CD4-positive, alpha-beta T cell (primary cell): ENCODE measurements around the gene RREB1. TPM values are rescaled to one million over a fixed set of nuclear protein-coding genes. Genes with fewer than 3 reads are reported as not detected.

Experiments
- ATAC-seq: fragments of 200-7000 bp; cut with Tn5 transposase; one replicate; pipeline ENCODE4 v1.10.0; 2022; ENCODE audit warnings: mild to moderate bottlenecking; ENCODE audit not compliant: poor library complexity
- CTCF ChIA-PET: fragments of 350-600 bp; sonication (Branson Sonifier 250); formaldehyde crosslinking; loops from one replicate; lab custom pipeline; 2021; ENCODE audit warnings: antibody characterized with exemption, inconsistent platforms; lab: Charles Lee
- POLR2A ChIA-PET: fragments of 350-600 bp; sonication (Branson Sonifier 250); formaldehyde crosslinking; loops from one replicate; lab custom pipeline; 2021; ENCODE audit warnings: antibody characterized with exemption, inconsistent platforms; lab: Charles Lee
- DNase-seq, 14 experiments: peaks; one replicate each; pipeline ENCODE4 v3.0.0-alpha.2; 2013 to 2020; ENCODE audit warnings: mixed read lengths in 2 of 14
- H3K27ac ChIP-seq, 2 donors: one replicate each; pipeline versions ENCODE4 v1.5.1 to v1.7.0; 2013; ENCODE audit warnings: low read length in 2 of 2, low read depth in 1 of 2, mild to moderate bottlenecking in 1 of 2
- H3K27me3 ChIP-seq, 2 experiments: 1 replicate in 1 of 2; 2 replicates in 1 of 2; pipeline versions ENCODE4 v1.6.1 to v1.7.0; 2013; ENCODE audit warnings: low read length in 2 of 2, control low read depth in 1 of 2, mild to moderate bottlenecking in 1 of 2, moderate library complexity in 1 of 2; ENCODE audit not compliant: insufficient read depth in 2 of 2, control insufficient read depth in 1 of 2
- H3K36me3 ChIP-seq: one replicate; pipeline ENCODE4 v1.6.1; 2013; ENCODE audit warnings: low read length, control low read depth; ENCODE audit not compliant: insufficient read depth
- H3K4me1 ChIP-seq: one replicate; pipeline ENCODE4 v1.6.1; 2013; ENCODE audit warnings: low read length, control low read depth; ENCODE audit not compliant: insufficient read depth
- H3K4me3 ChIP-seq: one replicate; pipeline ENCODE4 v1.5.1; 2013; ENCODE audit warnings: mild to moderate bottlenecking, low read length, moderate library complexity
- H3K9me3 ChIP-seq, 2 experiments: 1 replicate in 1 of 2; 2 replicates in 1 of 2; pipeline versions ENCODE4 v1.6.1 to v1.7.0; 2013; ENCODE audit warnings: low read length in 2 of 2, mild to moderate bottlenecking in 2 of 2, control low read depth in 1 of 2, moderate library complexity in 1 of 2; ENCODE audit not compliant: control insufficient read depth in 1 of 2, insufficient read depth in 1 of 2
- H3K27ac Mint-ChIP-seq: one replicate; pipeline ENCODE4 v1.8.0; 2020; ENCODE audit warnings: mixed read lengths
- H3K27me3 Mint-ChIP-seq: one replicate; pipeline ENCODE4 v1.8.0; 2021; ENCODE audit warnings: mixed read lengths
- H3K36me3 Mint-ChIP-seq: one replicate; pipeline ENCODE4 v1.8.0; 2021; ENCODE audit warnings: low read depth, mixed read lengths
- H3K4me1 Mint-ChIP-seq: one replicate; pipeline ENCODE4 v1.8.0; 2021; ENCODE audit warnings: low read depth, mixed read lengths
- H3K4me3 Mint-ChIP-seq: one replicate; pipeline ENCODE4 v1.8.0; 2020; ENCODE audit warnings: mild to moderate bottlenecking, mixed read lengths
- H3K9me3 Mint-ChIP-seq: one replicate; pipeline ENCODE4 v1.8.0; 2020; ENCODE audit warnings: mixed read lengths
- CTCF ChIP-seq: fragments of 200-600 bp; IDR thresholded peaks from one replicate; pipeline ENCODE4 v1.8.0; 2022; ENCODE audit warnings: antibody characterized with exemption, mild to moderate bottlenecking
- intact Hi-C, 2 experiments: fragments of 100-400 bp; cut with DNase I in 1 of 2; cut with micrococcal nuclease in 1 of 2; formaldehyde crosslinking; loops; one replicate each; pipeline versions ENCODE4 v1.15.1 to v1.9.0; 2023 to 2025; cut with DNase I, micrococcal nuclease
- total RNA-seq, 174 experiments: library from RNA in 2 of 174; stranded (reverse) in 2 of 174; gene quantifications; one replicate each; pipeline ENCODE4 v1.2.3 and lab custom pipeline; 2021 to 2026

Gene RREB1
- total RNA-seq, 2 experiments from 2014 or later = 56.5 to 60.0 TPM

- H3K4me1 ChIP-seq = peaks cover 32% of the 10 kb centered on the region
- POLR2A ChIA-PET = interaction anchor here (0.6 to 8.2 kb wide), 9 partner anchors 7 to 108 kb away, joined by 3 to 85 read pairs (median 7); no protein-coding TSS in a partner anchor
- no peaks in the 10 kb centered on the region for H3K36me3 ChIP-seq
- H3K9me3 ChIP-seq = no peaks in the 10 kb centered on the region
- peaks cover 58% of the 10 kb centered on the region for H3K4me1 Mint-ChIP-seq
- H3K36me3 Mint-ChIP-seq = peaks cover 19% of the 10 kb centered on the region
- intact Hi-C loops = loop anchor here (2.0 to 10.0 kb wide), 4 partner anchors 32 to 454 kb away; no protein-coding TSS in a partner anchor
- ATAC-seq (peak; percentile 12), DNase-seq (peak in 13 of 14 experiments; percentile 14 to 73 (median 33))
- peak overlapping the region; percentile 93 for H3K4me3 ChIP-seq
- no peak for TF ChIP-seq CTCF
- H3K27me3 ChIP-seq = no peaks in the 10 kb centered on the region
- no peaks in the 10 kb centered on the region for H3K9me3 Mint-ChIP-seq
- peak overlapping the region; percentile 13 to 74 for H3K27ac ChIP-seq
- CTCF ChIA-PET = interaction anchor here (0.9 to 1.1 kb wide), 4 partner anchors 23 to 129 kb away, joined by 3 read pairs; no protein-coding TSS in a partner anchor
- no peaks in the 10 kb centered on the region for H3K27me3 Mint-ChIP-seq
- H3K27ac Mint-ChIP-seq = peak overlapping the region; percentile 87
- peak overlapping the region; percentile 93 for H3K4me3 Mint-ChIP-seq
These were observed 1.4 kb downstream of the RREB1 start for GRCh38 chr6:7108964-7109836.

- H3K27me3 Mint-ChIP-seq = no peaks in the 10 kb centered on the region
- H3K9me3 Mint-ChIP-seq = no peaks in the 10 kb centered on the region
- H3K4me1 Mint-ChIP-seq = peaks cover 67% of the 10 kb centered on the region
- H3K27ac ChIP-seq = peak overlapping the region; percentile 13 to 68
- ATAC-seq = no peak
- peak overlapping the region; percentile 87 for H3K27ac Mint-ChIP-seq
- ChIA-PET POLR2A (interaction anchor here (0.9 to 8.2 kb wide), 8 partner anchors 18 to 58 kb away, joined by 3 to 85 read pairs (median 5); no protein-coding TSS in a partner anchor), CTCF (interaction anchor here (1.3 to 2.4 kb wide), 3 partner anchors 14 to 28 kb away, joined by 3 to 6 read pairs (median 4); no protein-coding TSS in a partner anchor)
- H3K4me1 ChIP-seq = peaks cover 38% of the 10 kb centered on the region
- peaks cover 19% of the 10 kb centered on the region for H3K36me3 Mint-ChIP-seq
- no peaks in the 10 kb centered on the region for H3K36me3 ChIP-seq
- H3K27me3 ChIP-seq = no peaks in the 10 kb centered on the region
- no peak for TF ChIP-seq CTCF
- H3K4me3 ChIP-seq = peak overlapping the region; percentile 93
- H3K9me3 ChIP-seq = no peaks in the 10 kb centered on the region
- peak overlapping the region; percentile 93 for H3K4me3 Mint-ChIP-seq
- peak in 2 of 14 experiments; percentile 28 to 29 for DNase-seq
- intact Hi-C loops = loop anchor here (10.0 kb wide), 2 partner anchors 205 to 385 kb away; partner anchors contain the start of gene SSR1 (in 1 of the 2)
These were observed 2.5 kb downstream of the RREB1 start for GRCh38 chr6:7110092-7110792.

GRCh38 chr6:7111095-7111690, 3.4 kb downstream of the RREB1 start:
- Histone ChIP-seq H3K4me3 (no peak overlapping the region), H3K4me1 (peaks cover 47% of the 10 kb centered on the region), H3K36me3 (no peaks in the 10 kb centered on the region), H3K27me3 (no peaks in the 10 kb centered on the region), H3K27ac (no peak overlapping the region), H3K9me3 (no peaks in the 10 kb centered on the region)
- CTCF ChIA-PET = interaction anchor here (1.3 to 2.4 kb wide), 3 partner anchors 13 to 27 kb away, joined by 3 to 6 read pairs (median 4); no protein-coding TSS in a partner anchor
- no peak for TF ChIP-seq CTCF
- Mint-ChIP-seq H3K9me3 (no peaks in the 10 kb centered on the region), H3K27me3 (no peaks in the 10 kb centered on the region), H3K4me3 (peak overlapping the region; percentile 93), H3K27ac (peak overlapping the region; percentile 87), H3K36me3 (peaks cover 19% of the 10 kb centered on the region), H3K4me1 (peaks cover 75% of the 10 kb centered on the region)
- ATAC-seq (no peak), DNase-seq (no peak)
- POLR2A ChIA-PET = interaction anchor here (0.9 to 8.2 kb wide), 5 partner anchors 16 to 43 kb away, joined by 3 to 85 read pairs (median 4); no protein-coding TSS in a partner anchor
- intact Hi-C loops = loop anchor here (10.0 kb wide), 2 partner anchors 204 to 386 kb away; partner anchors contain the start of gene SSR1 (in 1 of the 2)
